ENCODE data around the gene INPPL1. TPM values are rescaled to one million over a fixed set of nuclear protein-coding genes. Genes with fewer than 3 reads are reported as not detected.

The INPPL1 gene
- total RNA-seq, 2 experiments from 2014 or later, result 67.1 to 74.0 TPM

DNA sequence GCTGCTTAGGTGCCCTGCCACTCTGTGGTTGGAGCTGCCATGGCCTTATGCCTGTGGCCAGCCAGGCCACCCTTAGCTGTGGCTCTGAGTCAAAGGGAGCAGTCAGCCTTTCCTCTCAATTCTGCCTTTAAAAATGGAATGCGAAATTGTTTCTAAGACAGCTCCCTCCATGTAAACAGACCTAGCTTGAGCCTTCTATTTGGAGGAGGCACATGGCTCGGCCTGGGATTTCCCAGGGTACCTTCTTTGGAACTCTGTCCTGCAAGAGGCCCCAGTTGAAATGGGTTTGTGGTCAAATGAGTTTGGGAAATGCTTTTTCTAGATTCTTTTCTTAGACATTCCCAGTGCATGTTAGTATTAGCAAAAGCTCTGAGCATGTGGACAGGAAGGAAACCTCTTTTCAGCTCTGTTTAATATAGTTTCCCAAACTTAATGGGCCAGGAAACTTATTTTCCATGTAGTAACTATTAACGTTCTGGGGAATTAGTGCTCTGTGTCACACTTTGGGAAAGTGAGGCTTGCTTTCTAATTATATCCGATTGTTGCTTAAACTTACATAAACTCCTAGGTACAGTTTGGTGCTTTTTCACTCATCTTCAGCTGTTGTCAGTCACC is 11.6 kb downstream of the INPPL1 start:
- Mint-ChIP-seq H3K27ac (no peak overlapping the region), H3K4me3 (no peak overlapping the region), H3K9me3 (no peaks in the 10 kb centered on the region), H3K36me3 (ENCODE audit: low read depth) (peaks cover 7% of the 10 kb centered on the region), H3K4me1 (ENCODE audit: low read depth) (peaks cover 12% of the 10 kb centered on the region), H3K27me3 (ENCODE audit: low read depth) (peaks cover 19% of the 10 kb centered on the region)
- intact Hi-C loops (cut with micrococcal nuclease), result no loop called here
- no peak for DNase-seq
- CTCF ChIA-PET, result interaction anchor here (0.8 to 1.2 kb wide), 4 partner anchors 24 to 127 kb away, joined by 3 read pairs; no protein-coding TSS in a partner anchor

DNA sequence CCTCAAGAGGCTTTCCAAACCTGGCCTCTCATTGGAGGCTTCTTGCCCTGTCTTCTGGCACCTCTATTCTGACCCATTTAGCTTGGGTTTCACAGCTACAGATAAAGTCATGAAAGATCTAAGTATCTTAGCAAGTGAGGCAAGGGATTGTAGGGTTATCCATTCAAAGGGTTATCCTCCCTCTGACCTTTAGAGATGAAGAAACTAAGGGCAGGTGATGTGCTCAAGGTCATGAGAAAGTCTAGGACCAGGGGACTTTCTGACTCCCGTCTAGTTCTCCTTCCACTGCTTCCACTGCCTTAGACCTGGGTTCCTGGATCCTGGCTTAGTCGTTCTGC is 12.2 kb downstream of the INPPL1 start:
- no peaks in the 10 kb centered on the region for H3K9me3 Mint-ChIP-seq
- H3K4me1 Mint-ChIP-seq (ENCODE audit: low read depth), result peaks cover 12% of the 10 kb centered on the region
- DNase-seq, result no peak
- intact Hi-C loops (cut with micrococcal nuclease), result no loop called here
- H3K27me3 Mint-ChIP-seq (ENCODE audit: low read depth), result peaks cover 24% of the 10 kb centered on the region
- H3K27ac Mint-ChIP-seq, result no peak overlapping the region
- CTCF ChIA-PET, result interaction anchor here (0.8 to 1.8 kb wide), 3 partner anchors 9 to 25 kb away, joined by 3 to 4 read pairs (median 3); no protein-coding TSS in a partner anchor
- H3K4me3 Mint-ChIP-seq, result no peak overlapping the region
- H3K36me3 Mint-ChIP-seq (ENCODE audit: low read depth), result peaks cover 7% of the 10 kb centered on the region

DNA sequence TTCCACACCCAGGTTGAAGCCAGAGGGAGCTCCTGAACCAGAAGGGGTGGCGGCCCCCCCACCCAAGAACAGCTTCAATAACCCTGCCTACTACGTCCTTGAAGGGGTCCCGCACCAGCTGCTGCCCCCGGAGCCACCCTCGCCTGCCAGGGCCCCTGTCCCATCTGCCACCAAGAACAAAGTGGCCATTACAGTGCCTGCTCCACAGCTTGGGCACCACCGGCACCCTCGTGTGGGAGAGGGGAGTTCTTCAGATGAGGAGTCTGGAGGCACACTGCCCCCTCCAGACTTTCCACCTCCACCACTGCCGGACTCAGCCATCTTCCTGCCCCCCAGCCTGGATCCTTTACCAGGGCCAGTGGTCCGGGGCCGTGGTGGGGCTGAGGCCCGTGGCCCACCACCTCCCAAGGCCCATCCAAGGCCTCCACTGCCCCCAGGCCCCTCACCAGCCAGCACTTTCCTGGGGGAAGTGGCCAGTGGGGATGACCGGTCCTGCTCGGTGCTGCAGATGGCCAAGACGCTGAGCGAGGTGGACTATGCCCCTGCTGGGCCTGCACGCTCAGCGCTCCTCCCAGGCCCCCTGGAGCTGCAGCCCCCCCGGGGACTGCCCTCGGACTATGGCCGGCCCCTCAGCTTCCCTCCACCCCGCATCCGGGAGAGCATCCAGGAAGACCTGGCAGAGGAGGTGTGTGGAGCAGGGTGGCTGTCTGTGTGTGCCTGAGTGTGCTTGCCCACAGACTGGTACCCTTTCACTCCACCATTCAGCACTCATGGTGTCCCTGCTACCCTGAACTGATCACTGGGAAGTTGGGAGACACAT is 12.8 kb downstream of the INPPL1 start:
- no peak for DNase-seq
- CTCF ChIA-PET, result interaction anchor here (0.8 to 1.8 kb wide), 8 partner anchors 9 to 194 kb away, joined by 3 to 9 read pairs (median 3); no protein-coding TSS in a partner anchor
- H3K27ac Mint-ChIP-seq, result no peak overlapping the region
- H3K4me1 Mint-ChIP-seq (ENCODE audit: low read depth), result peaks cover 12% of the 10 kb centered on the region
- peaks cover 5% of the 10 kb centered on the region for H3K36me3 Mint-ChIP-seq (ENCODE audit: low read depth)
- no peak overlapping the region for H3K4me3 Mint-ChIP-seq
- no peaks in the 10 kb centered on the region for H3K9me3 Mint-ChIP-seq
- intact Hi-C loops (cut with micrococcal nuclease), result no loop called here
- peaks cover 29% of the 10 kb centered on the region for H3K27me3 Mint-ChIP-seq (ENCODE audit: low read depth)

DNA sequence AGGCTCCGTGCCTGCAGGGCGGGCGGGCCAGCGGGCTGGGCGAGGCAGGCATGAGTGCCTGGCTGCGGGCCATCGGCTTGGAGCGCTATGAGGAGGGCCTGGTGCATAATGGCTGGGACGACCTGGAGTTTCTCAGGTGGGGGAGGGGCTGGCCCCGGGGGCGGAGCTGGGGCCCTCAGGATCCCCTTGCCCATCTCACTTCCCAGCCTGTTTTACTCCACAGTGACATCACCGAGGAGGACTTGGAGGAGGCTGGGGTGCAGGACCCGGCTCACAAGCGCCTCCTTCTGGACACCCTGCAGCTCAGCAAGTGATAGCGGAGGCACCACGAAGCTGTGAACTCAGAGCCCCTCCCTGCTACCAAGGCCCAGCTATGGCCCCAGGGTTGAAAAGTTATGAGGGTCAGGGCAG is 13.5 kb downstream of the INPPL1 start:
- DNase-seq, result peak; percentile 66
- intact Hi-C loops (cut with micrococcal nuclease), result loop anchor here (2.0 kb wide), 1 partner anchor 13 kb away; the partner anchor contains the start of gene INPPL1
- CTCF ChIA-PET, result interaction anchor here (0.5 to 1.8 kb wide), 10 partner anchors 10 to 206 kb away, joined by 3 to 9 read pairs (median 3); no protein-coding TSS in a partner anchor
- H3K4me1 Mint-ChIP-seq (ENCODE audit: low read depth), result peaks cover 12% of the 10 kb centered on the region
- H3K4me3 Mint-ChIP-seq, result no peak overlapping the region
- H3K27ac Mint-ChIP-seq, result no peak overlapping the region
- H3K36me3 Mint-ChIP-seq (ENCODE audit: low read depth), result peaks cover 5% of the 10 kb centered on the region
- peaks cover 36% of the 10 kb centered on the region for H3K27me3 Mint-ChIP-seq (ENCODE audit: low read depth)
- H3K9me3 Mint-ChIP-seq, result no peaks in the 10 kb centered on the region

DNA sequence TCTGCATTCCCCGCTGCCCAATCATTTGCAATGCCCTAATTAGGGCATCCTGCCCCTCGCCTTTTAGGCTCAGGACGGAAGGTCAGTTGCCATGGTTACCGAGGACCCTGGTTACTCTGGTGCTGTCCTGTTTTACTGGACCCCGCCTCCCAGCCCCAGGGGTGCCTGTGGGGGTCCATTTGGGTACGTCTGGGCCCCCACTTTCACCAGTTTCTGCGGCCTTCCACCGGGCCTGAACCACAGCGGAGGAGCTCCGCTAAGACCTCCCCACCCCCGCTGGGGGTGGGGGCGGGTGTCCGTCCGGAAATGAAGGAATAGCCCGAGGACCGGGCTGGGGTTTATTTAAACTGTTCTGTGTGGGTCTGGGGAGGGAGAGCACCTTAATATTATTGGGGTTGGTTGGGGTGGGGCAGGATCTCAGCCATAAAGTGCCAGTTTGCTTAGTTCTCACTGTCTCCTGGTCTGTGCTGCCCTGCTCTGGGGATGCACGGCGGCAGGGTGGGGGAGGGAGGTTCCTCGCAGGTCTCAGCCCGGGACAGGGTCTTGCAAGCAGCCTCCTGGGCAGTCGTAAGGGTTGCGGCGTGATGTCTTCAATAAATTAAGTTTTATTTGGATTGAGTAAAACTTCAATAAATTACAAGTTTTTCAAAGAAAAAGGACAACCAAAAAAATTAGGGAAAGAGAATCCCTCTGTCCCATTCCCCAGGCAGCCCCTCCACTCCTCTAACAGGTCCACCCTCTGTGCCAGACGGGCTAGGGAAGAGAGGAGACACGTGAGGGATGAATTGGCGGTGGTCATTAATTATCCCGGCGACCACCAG is 14.1 kb downstream of the INPPL1 start:
- CTCF ChIA-PET, result interaction anchor here (0.5 to 1.8 kb wide), 11 partner anchors 9 to 373 kb away, joined by 3 to 9 read pairs (median 3); no protein-coding TSS in a partner anchor
- no peak overlapping the region for H3K4me3 Mint-ChIP-seq
- no peak for DNase-seq
- peaks cover 41% of the 10 kb centered on the region for H3K27me3 Mint-ChIP-seq (ENCODE audit: low read depth)
- peaks cover 5% of the 10 kb centered on the region for H3K36me3 Mint-ChIP-seq (ENCODE audit: low read depth)
- H3K4me1 Mint-ChIP-seq (ENCODE audit: low read depth), result peaks cover 16% of the 10 kb centered on the region
- H3K27ac Mint-ChIP-seq, result no peak overlapping the region
- intact Hi-C loops (cut with micrococcal nuclease), result loop anchor here (2.0 kb wide), 1 partner anchor 14 kb away; the partner anchor contains the start of gene INPPL1
- no peaks in the 10 kb centered on the region for H3K9me3 Mint-ChIP-seq

GRCh38 chr11:72239313-72239848 is 14.8 kb downstream of the INPPL1 start:
- peak overlapping the region; percentile 28 for H3K4me3 Mint-ChIP-seq

GRCh38 chr11:72239849-72240460 is 15.4 kb downstream of the INPPL1 start:
- CTCF ChIA-PET, result interaction anchor here (0.7 to 1.4 kb wide), 2 partner anchors 174 to 191 kb away, joined by 3 read pairs; no protein-coding TSS in a partner anchor
- H3K4me3 Mint-ChIP-seq, result peak overlapping the region; percentile 57
- H3K9me3 Mint-ChIP-seq, result no peaks in the 10 kb centered on the region
- no peak for DNase-seq
- H3K36me3 Mint-ChIP-seq (ENCODE audit: low read depth), result peaks cover 2% of the 10 kb centered on the region
- H3K4me1 Mint-ChIP-seq (ENCODE audit: low read depth), result peaks cover 21% of the 10 kb centered on the region
- peaks cover 47% of the 10 kb centered on the region for H3K27me3 Mint-ChIP-seq (ENCODE audit: low read depth)
- intact Hi-C loops (cut with micrococcal nuclease), result loop anchor here (2.0 to 5.0 kb wide), 2 partner anchors 15 to 192 kb away; partner anchors contain the start of genes CLPB and INPPL1
- no peak overlapping the region for H3K27ac Mint-ChIP-seq

More at GRCh38 chr11:72239313-72239848, 14.8 kb downstream of the INPPL1 start:
- DNase-seq, result no peak
- CTCF ChIA-PET, result no interaction called here
- no peak overlapping the region for H3K27ac Mint-ChIP-seq
- peaks cover 41% of the 10 kb centered on the region for H3K27me3 Mint-ChIP-seq (ENCODE audit: low read depth)
- H3K4me1 Mint-ChIP-seq (ENCODE audit: low read depth), result peaks cover 16% of the 10 kb centered on the region
- H3K36me3 Mint-ChIP-seq (ENCODE audit: low read depth), result peaks cover 2% of the 10 kb centered on the region
- intact Hi-C loops (cut with micrococcal nuclease), result loop anchor here (2.0 kb wide), 1 partner anchor 15 kb away; the partner anchor contains the start of gene INPPL1
- H3K9me3 Mint-ChIP-seq, result no peaks in the 10 kb centered on the region

GRCh38 chr11:72240461-72241290 is 16.1 kb downstream of the INPPL1 start:
- no peak for DNase-seq
- H3K4me1 Mint-ChIP-seq (ENCODE audit: low read depth), result peaks cover 21% of the 10 kb centered on the region
- H3K27ac Mint-ChIP-seq, result no peak overlapping the region
- H3K4me3 Mint-ChIP-seq, result peak overlapping the region; percentile 57
- intact Hi-C loops (cut with micrococcal nuclease), result loop anchor here (5.0 kb wide), 1 partner anchor 192 kb away; the partner anchor contains the start of gene CLPB
- CTCF ChIA-PET, result interaction anchor here (0.7 to 1.4 kb wide), 4 partner anchors 18 to 191 kb away, joined by 3 read pairs; no protein-coding TSS in a partner anchor
- H3K9me3 Mint-ChIP-seq, result no peaks in the 10 kb centered on the region
- H3K27me3 Mint-ChIP-seq (ENCODE audit: low read depth), result peaks cover 47% of the 10 kb centered on the region
- H3K36me3 Mint-ChIP-seq (ENCODE audit: low read depth), result peaks cover 2% of the 10 kb centered on the region

DNA sequence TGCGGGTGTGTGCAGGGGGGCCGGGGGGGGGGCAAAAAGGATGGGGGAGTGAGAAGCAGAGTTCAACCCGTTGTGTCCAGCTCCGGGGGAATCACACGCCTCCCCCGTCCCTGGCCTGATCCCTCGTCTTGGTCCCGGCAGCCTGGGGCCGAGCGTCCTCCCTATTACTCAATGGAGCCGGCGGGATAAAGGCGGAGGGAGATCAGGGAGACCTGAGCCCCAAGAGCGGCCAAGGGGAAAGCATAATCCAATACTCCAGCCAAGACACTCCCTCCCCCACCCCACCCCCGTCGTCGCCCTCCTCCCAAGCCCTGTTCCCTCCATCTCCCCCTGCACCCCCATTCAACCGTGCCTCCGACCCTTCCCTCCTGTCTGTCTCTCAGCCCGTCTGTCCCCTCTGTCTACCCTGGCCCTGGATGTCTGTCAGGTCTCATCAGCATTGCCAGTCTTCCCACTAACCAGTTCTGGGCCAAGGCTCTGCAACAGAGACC is 16.8 kb downstream of the INPPL1 start:
- intact Hi-C loops (cut with micrococcal nuclease), result loop anchor here (5.0 kb wide), 1 partner anchor 191 kb away; the partner anchor contains the start of gene CLPB
- peaks cover 47% of the 10 kb centered on the region for H3K27me3 Mint-ChIP-seq (ENCODE audit: low read depth)
- H3K4me1 Mint-ChIP-seq (ENCODE audit: low read depth), result peaks cover 21% of the 10 kb centered on the region
- CTCF ChIA-PET, result interaction anchor here (0.9 to 1.4 kb wide), 3 partner anchors 19 to 190 kb away, joined by 3 read pairs; no protein-coding TSS in a partner anchor
- peaks cover 2% of the 10 kb centered on the region for H3K36me3 Mint-ChIP-seq (ENCODE audit: low read depth)
- no peak overlapping the region for H3K4me3 Mint-ChIP-seq
- H3K27ac Mint-ChIP-seq, result no peak overlapping the region
- H3K9me3 Mint-ChIP-seq, result no peaks in the 10 kb centered on the region
- no peak for DNase-seq

- H3K27me3 Mint-ChIP-seq (ENCODE audit: low read depth), result peaks cover 47% of the 10 kb centered on the region
- no peaks in the 10 kb centered on the region for H3K9me3 Mint-ChIP-seq
- H3K27ac Mint-ChIP-seq, result no peak overlapping the region
- no peak for DNase-seq
- intact Hi-C loops (cut with micrococcal nuclease), result loop anchor here (5.0 kb wide), 1 partner anchor 190 kb away; the partner anchor contains the start of gene CLPB
- peaks cover 21% of the 10 kb centered on the region for H3K4me1 Mint-ChIP-seq (ENCODE audit: low read depth)
- H3K36me3 Mint-ChIP-seq (ENCODE audit: low read depth), result no peaks in the 10 kb centered on the region
- CTCF ChIA-PET, result no interaction called here
- H3K4me3 Mint-ChIP-seq, result no peak overlapping the region
Measured at GRCh38 chr11:72242141-72242540, 17.6 kb downstream of the INPPL1 start.

All from activated naive CD4-positive, alpha-beta T cell treated with anti-CD3 and anti-CD28 coated beads for 36 hours (primary cell).